Measurements from ENCODE around the gene ARHGAP26.
A peak's percentile ranks its signal among the peaks of the same experiment; 100 is the strongest.

Gene ARHGAP26

GRCh38 chr5:142777099-142777498 lies 6.9 kb downstream of the ARHGAP26 start:
- H3K4me3 ChIP-seq, result no peak overlapping the region
- no peak overlapping the region for H3K27ac ChIP-seq

- H3K27ac ChIP-seq, result no peak overlapping the region
Observed at GRCh38 chr5:142777850-142778249, 7.7 kb downstream of the ARHGAP26 start.

GRCh38 chr5:142779163-142779840 lies 9.1 kb downstream of the ARHGAP26 start:
- Histone ChIP-seq H3K4me3 (no peak overlapping the region), H3K27ac (peak overlapping the region in 1 of 21 experiments; percentile 19)

More at GRCh38 chr5:142777850-142778249, 7.7 kb downstream of the ARHGAP26 start:
- H3K4me3 ChIP-seq, result no peak overlapping the region

GRCh38 chr5:142780871-142781270 lies 10.7 kb downstream of the ARHGAP26 start:
- Histone ChIP-seq H3K27ac (no peak overlapping the region), H3K4me3 (no peak overlapping the region)

- Histone ChIP-seq H3K4me3 (no peak overlapping the region), H3K27ac (peak overlapping the region in 9 of 21 experiments; percentile 11 to 80 (median 45))
Observed at GRCh38 chr5:142782976-142783530, 12.9 kb downstream of the ARHGAP26 start.

GRCh38 chr5:142783601-142784341 lies 13.6 kb downstream of the ARHGAP26 start:
- Histone ChIP-seq H3K27ac (peak overlapping the region in 13 of 21 experiments; percentile 9 to 80 (median 52)), H3K4me3 (peak overlapping the region in 1 of 7 experiments; percentile 0)

GRCh38 chr5:142784401-142784955 lies 14.3 kb downstream of the ARHGAP26 start:
- no peak overlapping the region for H3K4me3 ChIP-seq
- peak overlapping the region in 10 of 21 experiments; percentile 5 to 80 (median 48) for H3K27ac ChIP-seq

- no peak overlapping the region for H3K27ac ChIP-seq
- no peak overlapping the region for H3K4me3 ChIP-seq
Observed at GRCh38 chr5:142785206-142785605, 15.0 kb downstream of the ARHGAP26 start.

- Histone ChIP-seq H3K4me3 (no peak overlapping the region), H3K27ac (no peak overlapping the region)
Observed at GRCh38 chr5:142789206-142789605, 19.0 kb downstream of the ARHGAP26 start.

GRCh38 chr5:142792012-142792864 lies 22.1 kb downstream of the ARHGAP26 start:
- Histone ChIP-seq H3K27ac (no peak overlapping the region), H3K4me3 (no peak overlapping the region)

GRCh38 chr5:142792865-142793232 lies 22.7 kb downstream of the ARHGAP26 start:
- Histone ChIP-seq H3K4me3 (no peak overlapping the region), H3K27ac (no peak overlapping the region)

GRCh38 chr5:142794537-142794936 lies 24.4 kb downstream of the ARHGAP26 start:
- Histone ChIP-seq H3K27ac (peak overlapping the region in 2 of 21 experiments; percentile 33), H3K4me3 (no peak overlapping the region)

- peak overlapping the region in 5 of 21 experiments; percentile 8 to 69 (median 33) for H3K27ac ChIP-seq
Observed at GRCh38 chr5:142795251-142795650, 25.1 kb downstream of the ARHGAP26 start.

GRCh38 chr5:142796492-142797109 lies 26.4 kb downstream of the ARHGAP26 start:
- Histone ChIP-seq H3K4me3 (no peak overlapping the region), H3K27ac (peak overlapping the region in 2 of 21 experiments; percentile 34 to 78)

More at GRCh38 chr5:142795251-142795650, 25.1 kb downstream of the ARHGAP26 start:
- no peak overlapping the region for H3K4me3 ChIP-seq

- Histone ChIP-seq H3K27ac (peak overlapping the region in 8 of 21 experiments; percentile 1 to 84 (median 69)), H3K4me3 (no peak overlapping the region)
Observed at GRCh38 chr5:142797420-142797819, 27.2 kb downstream of the ARHGAP26 start.

GRCh38 chr5:142798099-142798770 lies 28.1 kb downstream of the ARHGAP26 start:
- peak overlapping the region in 13 of 21 experiments; percentile 1 to 84 (median 67) for H3K27ac ChIP-seq

GRCh38 chr5:142800776-142801494 lies 30.8 kb downstream of the ARHGAP26 start:
- Histone ChIP-seq H3K27ac (peak overlapping the region in 13 of 21 experiments; percentile 6 to 78 (median 48)), H3K4me3 (no peak overlapping the region)

More at GRCh38 chr5:142798099-142798770, 28.1 kb downstream of the ARHGAP26 start:
- H3K4me3 ChIP-seq, result no peak overlapping the region

- H3K4me3 ChIP-seq, result no peak overlapping the region
- H3K27ac ChIP-seq, result peak overlapping the region in 7 of 21 experiments; percentile 9 to 78 (median 50)
Observed at GRCh38 chr5:142801495-142801871, 31.3 kb downstream of the ARHGAP26 start.
